ENCODE measurements around the gene RASA4B.
"Not testable (repeated sequence)": the region's sequence is repeated elsewhere in the genome, so short reads cannot be mapped to it uniquely, and the experiment has no call there.

The RASA4B gene

DNA sequence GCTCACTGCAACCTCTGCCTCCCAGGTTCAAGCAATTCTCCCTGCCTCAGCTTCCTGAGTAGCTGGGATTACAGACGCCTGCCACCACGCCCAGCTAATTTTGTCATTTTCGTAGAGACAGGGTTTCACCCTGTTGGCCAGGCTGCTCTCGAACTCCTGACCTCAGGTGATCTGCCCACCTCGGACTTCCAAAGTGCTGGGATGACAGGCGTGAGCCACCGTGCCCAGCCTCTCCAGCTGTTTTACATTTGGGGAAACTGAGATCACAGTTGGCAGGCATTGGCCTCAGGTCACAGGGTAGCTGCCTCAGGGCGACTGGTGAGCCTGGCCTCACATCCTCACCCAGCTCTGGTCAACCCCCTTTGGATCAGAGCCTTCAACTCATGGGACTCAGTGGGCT lies 7.0 kb downstream of the RASA4B start:
- FAIRE-seq = not testable (repeated sequence)

DNA sequence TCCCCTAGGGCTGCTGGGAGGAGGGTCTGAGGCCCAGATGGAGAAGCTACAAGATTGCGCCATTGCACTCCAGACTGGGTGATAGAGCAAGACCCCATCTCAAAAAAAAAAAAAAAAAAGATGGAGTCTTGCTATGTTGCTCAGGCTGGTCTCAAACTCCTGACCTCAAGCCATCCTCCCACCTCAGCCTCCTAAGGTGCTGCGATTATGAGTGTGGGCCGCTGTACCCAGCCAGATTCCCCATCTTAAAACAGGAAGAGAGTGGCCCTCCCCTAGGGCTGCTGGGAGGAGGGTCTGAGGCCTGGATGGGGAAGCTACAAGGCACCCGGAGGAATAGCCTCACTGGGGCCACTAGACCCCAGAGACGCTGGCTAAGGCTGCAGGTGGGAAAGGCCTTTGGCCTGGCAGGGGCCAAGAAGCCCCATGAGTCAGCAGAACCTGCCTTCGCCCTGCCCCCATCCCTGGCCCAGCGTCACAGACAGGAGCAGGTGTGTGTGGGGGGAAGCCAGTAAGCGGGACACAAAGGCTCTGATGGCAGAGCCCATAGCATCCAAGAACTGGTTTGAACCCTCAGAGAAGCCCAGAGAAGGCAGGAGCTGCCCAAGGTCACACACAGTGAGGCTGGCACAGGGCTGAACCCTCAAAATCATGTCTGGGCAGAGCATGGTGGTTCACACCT lies 10.0 kb downstream of the RASA4B start:
- not testable (repeated sequence) for FAIRE-seq

DNA sequence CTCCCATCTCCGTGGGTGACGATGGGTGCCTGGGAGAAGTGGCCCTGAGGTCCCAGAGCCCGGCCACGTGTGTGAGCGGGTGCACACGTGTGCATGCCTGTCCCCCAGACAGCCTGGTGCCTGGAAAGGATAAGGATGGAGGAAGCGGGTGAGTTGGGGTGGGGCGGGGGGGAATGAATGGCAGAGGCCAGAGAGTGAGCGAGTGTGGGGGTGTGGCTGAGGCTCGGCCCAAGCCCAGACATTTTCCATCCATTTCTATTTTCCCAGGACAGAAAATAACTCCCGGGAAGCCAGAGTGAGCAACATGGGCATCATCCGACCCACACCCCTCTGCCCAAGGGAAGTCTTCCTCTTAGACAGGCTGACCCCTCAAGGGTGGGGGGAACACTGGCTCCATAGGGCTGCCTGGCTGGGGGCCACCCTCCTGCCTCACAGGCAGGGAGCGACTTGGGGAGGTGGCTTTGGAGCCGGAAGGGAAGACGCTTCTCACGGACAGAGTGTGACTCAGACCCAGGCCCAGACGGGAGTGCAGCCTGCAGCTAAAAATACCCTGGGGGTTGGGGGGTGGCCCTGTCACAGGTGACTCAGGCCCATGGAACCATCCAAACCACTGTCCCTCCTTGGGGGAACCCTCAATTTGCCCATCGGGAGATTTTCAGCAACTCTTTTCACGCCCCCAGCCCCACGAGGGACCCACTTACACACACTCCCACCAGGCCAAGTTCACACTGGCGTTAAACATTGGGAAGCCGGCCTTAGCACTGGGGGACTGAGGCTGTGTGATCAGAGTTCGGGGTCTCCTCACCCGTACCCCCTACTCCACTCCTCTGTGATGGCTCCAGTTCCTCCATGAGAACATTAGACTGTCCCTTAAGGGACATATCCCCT lies 12.0 kb downstream of the RASA4B start:
- not testable (repeated sequence) for FAIRE-seq

DNA sequence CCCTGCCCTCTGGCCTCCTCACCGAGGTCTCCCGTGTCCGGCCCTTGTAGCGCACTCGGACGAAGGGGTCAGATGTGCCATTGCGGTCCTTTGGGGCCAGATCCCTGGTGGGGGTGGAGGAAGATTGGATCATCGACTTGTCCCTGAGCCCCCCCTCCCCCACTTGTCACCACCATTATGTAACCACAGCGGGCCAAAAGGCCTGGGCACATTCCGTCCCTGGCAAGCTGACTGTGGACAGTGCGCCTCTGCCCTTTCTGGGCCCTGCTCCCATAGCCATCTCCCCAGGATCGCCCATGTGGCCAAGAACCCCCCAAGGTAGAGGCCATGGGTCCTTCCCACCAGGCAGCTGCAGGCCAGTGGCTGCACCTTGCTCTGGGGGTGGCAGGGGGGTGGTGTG lies 14.4 kb downstream of the RASA4B start:
- not testable (repeated sequence) for FAIRE-seq

DNA sequence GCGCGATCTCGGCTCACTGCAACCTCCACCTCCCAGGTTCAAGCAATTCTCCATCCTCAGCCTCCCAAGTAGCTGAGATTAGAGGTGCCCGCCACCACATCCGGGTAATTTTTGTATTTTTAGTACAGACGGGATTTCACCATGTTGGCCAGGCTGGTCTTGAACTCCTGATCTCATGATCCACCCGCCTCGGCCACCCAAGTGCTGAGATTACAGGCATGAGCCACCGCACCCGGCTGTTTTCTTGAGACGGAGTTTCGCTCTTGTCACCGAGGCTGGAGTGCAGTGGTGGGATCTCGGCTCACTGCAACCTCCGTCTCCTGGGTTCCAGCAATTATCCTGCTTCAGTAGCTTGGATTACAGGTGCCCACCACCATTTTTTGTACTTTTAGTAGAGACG lies 19.3 kb downstream of the RASA4B start:
- not testable (repeated sequence) for FAIRE-seq

DNA sequence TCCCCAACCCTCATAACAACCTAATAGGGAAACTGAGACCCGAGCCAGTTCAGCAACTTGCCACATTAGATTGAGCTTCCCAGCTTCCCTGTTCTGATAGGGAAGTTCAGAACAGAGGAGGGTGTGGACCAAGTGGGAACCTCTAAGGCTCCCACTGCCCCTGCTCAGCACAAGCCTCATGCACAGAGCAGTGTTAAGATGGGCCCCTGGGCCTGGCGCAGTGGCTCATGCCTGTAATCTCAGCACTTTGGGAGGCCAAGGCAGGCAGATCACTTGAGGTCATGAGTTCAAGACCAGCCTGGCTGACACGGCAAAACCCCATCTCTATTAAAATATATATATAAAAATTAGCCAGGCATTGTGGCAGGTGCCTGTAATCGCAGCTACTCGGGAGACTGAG lies 20.3 kb downstream of the RASA4B start:
- not testable (repeated sequence) for FAIRE-seq

DNA sequence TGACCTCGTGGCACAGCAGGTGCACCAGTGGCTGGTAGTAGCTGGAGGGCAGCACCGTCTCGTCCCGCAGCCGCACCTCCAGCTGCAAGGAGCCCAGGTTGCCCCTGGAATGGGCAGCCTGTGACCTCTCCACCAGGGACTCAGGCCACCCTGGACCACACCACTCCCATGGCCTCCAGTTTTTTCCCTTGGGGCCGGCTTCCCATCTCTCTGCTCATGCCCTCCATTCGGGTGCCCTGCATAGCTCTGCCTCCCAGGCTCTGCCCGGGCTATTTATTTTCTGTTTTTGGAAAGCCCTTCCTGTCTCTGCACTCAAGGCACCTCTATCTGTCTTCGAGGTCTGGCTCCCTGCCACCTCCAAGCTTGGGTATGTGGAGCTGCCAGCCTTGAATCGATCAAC lies 20.7 kb downstream of the RASA4B start:
- not testable (repeated sequence) for FAIRE-seq

DNA sequence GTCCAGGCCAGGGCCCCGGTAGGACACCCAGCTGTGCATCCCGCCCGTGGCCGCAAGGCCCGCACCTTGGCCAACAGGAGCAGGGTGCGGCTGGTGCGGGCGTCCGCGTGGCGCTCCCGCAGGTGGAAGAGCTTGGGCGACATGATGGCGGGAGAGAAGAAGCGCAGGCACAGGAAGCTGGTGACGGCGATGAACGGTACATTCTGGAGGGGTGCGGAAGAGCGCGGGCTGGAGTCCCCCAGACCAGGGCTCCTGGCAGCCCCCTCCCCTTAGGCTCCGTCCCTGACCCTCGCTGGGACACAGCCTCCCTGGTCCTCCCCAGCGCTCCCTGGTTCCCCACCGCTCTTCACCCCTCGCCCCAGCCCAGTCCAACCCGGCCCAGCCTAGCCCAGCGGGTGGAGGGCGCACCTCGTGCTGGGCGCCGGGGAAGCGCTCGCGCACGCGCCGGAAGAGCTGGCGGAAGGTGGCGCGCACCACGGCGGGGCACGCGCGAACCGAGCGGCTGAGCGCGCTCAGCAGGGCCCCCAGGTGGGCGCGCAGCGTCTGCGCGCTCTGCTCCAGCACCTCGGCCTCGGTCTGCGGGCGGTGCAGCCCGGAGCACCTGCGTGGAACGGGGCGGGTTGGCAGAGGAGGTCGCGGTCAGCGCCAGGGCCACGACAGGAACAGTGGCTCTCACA lies 23.0 kb downstream of the RASA4B start:
- not testable (repeated sequence) for FAIRE-seq

DNA sequence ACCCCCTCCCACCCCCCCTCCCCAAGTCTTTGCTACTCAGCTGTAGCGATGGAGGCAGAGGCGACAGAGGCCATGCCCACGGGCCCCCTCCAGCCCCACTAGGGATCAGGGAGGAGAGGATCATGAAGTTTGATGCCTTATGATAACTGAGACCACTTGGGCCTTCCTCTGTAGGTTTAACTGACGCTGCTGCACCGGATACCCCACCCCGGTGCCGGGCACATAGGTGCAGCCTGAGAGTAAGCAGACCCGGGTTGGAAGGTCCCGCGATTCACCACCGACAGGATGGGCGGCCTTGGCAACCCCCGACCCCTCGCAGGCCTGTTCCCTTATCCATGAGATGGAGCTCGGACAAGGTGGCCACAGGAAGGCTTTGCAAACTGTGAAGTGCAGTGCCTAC lies 23.6 kb downstream of the RASA4B start:
- not testable (repeated sequence) for FAIRE-seq

DNA sequence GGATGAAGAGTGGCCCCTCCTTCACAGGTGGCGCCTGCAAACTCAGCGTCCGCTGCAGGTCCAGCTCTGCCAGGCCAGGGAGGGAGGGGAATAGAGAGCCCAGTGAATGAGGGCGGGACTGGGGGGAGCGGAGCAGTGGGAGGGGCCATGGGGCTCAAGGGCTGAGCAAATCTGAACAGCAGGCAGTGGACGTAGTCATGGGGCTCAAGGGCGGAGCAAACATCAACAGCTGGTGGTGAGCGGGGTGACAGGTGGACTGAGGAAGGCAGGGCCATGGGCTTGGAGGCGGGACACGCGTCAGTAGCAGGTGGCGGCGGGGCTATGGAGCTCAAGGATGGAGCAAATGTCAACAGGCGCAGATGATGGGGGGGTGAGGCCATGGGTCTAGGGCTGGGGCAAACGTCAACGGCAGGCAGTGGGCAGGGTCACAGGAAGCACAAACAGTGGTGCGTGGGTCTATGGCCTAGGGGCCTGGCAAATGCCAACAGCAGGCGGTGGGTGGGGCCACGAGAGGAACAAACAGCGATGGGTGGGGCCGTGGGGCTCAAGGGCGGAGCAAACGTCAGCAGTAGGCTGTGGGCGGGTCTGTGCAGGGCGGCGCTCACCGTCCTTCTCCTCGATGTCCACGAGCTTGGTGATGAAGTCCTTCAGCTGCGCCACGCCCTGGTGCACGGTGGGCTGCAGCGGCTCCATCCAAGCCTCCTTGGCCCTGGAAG lies 24.2 kb downstream of the RASA4B start:
- FAIRE-seq = not testable (repeated sequence)

DNA sequence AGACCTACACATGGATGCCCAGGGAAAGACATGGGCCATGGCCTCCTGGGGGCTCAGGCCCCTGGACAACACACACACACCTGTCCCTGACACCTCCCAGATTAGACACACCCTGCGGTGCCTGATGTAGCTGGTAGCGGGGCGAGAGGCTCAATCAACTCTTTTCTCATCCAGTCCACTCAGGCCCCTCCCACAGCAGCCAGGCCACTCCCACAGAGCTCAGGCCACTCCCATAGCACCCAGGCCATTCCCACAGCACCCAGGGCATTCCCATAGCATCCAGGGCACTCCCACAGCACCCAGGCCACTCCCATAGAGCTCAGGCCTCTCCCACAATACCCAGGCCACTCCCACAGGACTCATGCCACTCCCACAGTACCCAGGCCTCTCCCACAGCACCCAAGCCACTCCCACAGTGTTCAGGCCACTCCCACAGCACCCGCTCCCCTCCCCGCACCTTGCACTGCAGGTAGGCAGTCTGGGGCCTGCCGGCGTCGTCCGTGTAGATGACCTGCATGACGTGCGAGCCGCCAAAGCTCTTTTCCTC lies 27.0 kb downstream of the RASA4B start:
- not testable (repeated sequence) for FAIRE-seq

DNA sequence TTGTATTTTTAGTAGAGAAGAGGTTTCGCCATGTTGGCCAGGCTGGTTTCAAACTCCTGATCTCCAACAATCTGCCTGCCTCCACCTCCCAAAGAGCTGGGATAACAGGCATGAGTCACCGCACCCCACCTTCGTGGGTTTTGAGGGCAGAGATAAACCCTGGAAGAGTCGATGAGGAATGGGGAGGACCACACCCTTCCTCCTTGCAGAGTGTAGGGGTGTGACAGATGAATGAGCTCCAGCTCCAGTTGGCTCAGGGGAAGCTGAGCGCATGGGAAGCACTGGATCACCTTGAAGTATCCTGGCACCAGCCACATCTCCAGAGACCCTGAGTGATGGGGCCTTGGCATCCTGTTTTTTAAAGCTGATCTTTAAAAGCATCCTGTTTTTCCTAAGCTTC lies 33.3 kb downstream of the RASA4B start:
- FAIRE-seq = not testable (repeated sequence)

DNA sequence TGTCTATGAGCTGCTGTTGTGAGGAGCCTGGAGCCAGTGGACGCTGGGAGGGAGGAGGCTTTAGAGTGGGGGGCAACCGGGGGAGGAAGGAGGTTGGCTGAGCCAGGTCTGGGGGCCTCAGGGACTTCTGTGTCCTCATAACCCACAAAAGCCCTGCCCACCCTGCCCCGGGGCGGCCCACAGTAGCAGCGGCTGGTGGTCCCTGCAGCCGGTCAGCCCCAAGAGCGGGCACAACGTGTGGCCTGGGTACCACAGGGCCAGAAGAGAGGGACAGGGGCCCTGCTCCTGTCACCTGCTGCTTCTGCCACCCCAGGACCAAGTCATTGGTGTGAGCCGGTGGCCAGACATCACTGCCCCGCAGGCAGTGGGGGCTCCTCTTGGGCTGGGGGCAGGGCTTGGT lies 35.6 kb downstream of the RASA4B start:
- FAIRE-seq = not testable (repeated sequence)

DNA sequence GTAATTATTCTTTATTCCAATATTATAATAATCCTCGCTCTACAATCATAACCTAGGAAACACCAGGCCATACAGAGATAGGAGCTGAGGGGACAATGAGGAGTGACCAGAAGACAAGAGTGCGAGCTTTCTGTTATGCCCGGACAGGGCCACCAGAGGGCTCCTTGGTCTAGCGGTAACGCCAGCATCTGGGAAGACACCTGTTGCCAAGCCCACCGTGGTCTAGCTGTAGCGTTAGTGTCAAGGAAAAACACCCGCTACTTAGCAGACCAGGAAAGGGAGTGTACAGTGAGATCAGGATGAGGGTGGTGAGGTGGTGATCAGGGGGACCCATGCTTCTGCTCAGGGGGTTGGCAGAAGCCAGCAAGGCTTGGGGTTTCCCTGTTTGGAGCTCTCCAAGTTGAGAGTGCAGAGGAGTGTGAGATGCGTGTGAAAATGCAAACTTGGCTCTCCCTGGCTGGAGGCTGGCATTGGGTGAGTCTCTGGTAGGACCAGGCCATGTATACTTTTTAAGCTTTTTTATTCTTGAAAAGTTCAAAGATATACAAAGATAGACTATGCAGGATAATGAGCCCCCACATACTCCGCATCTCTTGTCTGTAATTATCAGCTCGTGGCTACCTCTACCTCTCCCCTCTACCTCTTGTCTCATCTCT lies 37.5 kb downstream of the RASA4B start:
- not testable (repeated sequence) for FAIRE-seq

DNA sequence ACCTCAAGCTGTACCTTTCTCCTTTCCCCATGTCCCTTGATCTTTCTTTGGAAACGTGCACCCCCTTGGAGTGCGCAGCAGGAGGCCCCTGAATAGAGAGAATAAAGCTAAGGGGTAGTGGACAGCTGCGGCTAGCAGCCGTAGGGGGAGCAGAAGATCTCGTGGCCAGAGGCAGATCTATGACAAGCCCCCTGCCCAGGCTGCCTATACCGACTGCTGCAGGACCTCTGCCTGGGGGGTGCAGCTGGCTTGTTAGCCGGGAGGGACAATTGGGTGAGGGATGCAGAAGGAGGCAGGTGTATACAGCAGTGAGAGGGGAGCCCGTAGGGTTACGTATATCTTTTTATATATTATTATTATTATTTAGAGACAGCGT lies 38.4 kb downstream of the RASA4B start:
- FAIRE-seq = not testable (repeated sequence)

DNA sequence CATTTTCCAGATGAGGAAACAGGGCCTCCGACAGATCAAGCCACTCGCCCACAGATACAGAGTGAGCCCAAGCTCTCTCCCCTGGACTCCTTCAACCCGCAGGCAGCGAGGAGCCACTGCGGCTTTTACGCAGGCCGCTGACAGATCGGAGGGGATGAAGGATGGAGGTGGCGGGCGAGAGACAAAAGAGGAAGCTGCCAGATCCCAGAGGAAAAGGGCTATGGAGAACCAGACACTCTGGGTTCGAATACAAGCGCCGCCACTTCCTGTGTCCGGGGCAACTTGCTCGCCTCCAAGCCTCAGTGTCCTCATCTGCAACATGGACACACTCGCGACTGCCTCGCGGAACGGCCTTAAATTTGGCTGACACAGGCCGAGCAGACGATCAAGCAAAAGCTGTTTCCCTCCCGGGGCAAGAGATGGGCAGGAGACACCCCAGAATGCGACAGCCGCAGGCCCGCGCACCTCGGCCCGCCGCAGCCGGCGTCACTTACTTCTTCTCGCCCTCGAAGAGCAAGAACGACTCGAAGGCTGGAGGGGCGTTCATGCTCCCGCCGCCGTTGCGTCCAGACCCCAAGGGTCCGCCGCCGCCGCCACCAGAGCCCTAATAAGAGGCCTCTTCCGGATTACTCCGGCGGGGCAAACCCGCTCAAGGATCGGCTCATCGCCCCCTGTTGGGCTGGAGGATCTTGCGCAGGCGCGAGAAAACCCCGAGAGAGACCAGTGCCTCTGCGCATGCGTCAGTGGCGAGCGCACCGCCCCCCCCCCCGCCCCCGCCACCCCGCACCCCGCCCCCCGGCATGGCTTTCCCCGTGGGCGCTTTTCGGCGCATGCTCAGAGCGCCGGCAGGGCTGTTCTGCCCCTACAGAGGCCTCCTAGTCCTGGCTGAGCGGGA lies 39.0 kb downstream of the RASA4B start, which contains the start of gene POLR2J:
POLR2J (minus strand) TSS at position 609 of the 895 bp plus-strand sequence; CDS start at position 547, 62 bp downstream.
- not testable (repeated sequence) for FAIRE-seq

DNA sequence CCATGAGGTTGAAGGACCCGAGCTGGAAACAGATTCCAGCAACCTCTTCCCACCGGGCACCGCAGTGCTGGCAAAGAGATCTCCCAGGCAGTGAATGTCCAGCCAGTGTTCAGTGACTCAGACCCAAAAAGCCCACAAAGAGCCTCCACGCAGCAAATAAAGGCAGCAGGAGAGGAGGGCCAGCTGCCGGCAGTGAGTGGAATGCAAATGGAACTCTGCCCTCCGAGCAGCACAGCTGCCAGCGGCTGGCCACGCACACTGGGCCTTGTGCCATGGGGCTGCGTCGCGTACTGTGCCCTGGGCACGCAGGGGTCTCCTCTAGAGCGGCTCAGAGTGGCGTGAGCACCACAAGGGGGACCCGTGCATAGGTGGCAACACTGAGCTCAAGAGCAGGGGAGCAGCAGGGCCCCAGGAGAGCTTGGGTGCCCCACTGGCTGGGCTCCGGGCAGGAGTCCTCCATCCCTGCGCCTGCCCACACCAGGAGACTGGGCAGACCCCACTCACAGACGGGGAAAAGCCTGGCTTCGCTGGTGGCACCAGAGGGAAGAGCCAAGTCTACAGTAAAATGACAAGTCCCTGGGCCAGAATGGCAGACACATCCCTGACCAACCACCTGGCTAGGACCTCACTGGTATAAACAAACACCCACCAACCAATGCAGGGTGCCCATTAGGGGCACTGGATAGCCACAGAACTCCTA lies 42.7 kb downstream of the RASA4B start:
- FAIRE-seq = not testable (repeated sequence)

DNA sequence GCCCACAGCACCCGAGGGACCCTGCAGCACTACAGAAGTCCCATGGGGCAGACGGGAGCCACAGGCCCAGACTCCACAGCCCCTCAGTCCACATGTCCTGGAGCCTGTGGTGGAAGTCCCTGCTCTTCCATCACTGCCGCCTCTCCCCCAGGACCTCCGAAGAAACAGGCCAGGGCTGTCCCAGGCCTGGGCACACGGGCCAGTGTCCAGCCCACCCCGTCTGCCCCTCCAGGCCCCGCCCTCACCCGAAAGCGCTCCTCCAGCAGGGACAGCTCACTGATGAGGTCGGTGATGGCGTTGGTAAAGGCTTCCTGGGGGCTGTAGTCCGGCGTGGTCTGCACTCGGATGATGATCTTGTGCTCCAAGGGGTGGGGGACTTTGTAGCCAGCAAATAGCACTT lies 43.5 kb downstream of the RASA4B start:
- FAIRE-seq = not testable (repeated sequence)

DNA sequence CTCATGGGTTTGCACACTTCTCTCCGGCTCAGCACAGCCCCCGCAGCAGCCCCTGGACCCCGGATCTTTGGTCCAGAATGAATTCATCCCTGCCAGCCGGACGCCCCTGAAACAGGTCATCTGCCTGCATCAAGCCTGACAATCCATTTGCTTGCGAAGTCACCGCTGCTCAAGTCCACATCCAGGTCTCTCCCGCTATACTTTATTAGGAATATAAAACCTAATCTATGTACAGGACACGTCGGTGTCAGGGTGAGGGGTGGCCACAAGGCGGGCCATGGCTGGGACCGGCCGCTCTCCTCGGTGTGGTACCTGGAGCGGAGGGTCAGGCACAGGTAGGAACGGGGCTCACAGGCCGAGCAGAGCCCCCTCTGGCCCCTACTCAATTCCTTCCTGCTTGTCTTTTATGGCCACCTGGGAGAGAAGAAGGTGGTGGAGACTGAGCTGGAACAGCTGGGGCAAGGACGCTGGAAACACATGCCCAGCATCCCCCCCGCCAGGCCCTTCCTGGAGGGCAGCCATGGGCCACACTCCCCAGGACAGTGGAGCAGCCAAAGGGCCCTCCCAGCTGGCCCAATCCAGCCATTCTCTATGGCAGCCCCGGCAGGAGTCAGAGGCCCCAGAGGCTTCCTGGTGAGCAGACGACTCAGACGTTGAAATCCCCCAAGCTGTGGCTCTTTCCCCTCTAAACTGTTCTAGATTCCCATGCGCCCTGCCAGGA lies 44.1 kb downstream of the RASA4B start:
- FAIRE-seq = no peak

All from G401.6 (cell line).